Measurements from ENCODE around the gene TNFRSF17. TPM values are rescaled to one million over a fixed set of nuclear protein-coding genes. Genes with fewer than 3 reads are reported as not detected.
A peak's percentile ranks its signal among the peaks of the same experiment; 100 is the strongest.

The TNFRSF17 gene
- total and polyA plus RNA-seq, 9 of the 15 experiments (the other 6 are each of a cell fraction or from before 2014, with no cell fraction given), result not detected

GRCh38 chr16:11915644-11916523 lies 49.1 kb upstream of the TNFRSF17 start, which contains the start of gene GSPT1 (continued):
- TF ChIP-seq ZBED1 (IDR thresholded peaks at IDR 0.05), result peak; percentile 97
- TF ChIP-seq DDX20 (tag; IDR thresholded peaks at IDR 0.05; ENCODE audit: low read depth), result no peak
- TF ChIP-seq PHB (CRISPR knock-in tag; IDR thresholded peaks at IDR 0.05), result 0 out of 2 replicates have a peak, but pooled peaks have one; percentile 75
- no peak for TF ChIP-seq OTX1 (CRISPR knock-in tag; IDR thresholded peaks at IDR 0.05)
- TF ChIP-seq ZNF507 (tag; conservative IDR thresholded peaks at IDR 0.05), result no peak
- TF ChIP-seq, protein P1, sequence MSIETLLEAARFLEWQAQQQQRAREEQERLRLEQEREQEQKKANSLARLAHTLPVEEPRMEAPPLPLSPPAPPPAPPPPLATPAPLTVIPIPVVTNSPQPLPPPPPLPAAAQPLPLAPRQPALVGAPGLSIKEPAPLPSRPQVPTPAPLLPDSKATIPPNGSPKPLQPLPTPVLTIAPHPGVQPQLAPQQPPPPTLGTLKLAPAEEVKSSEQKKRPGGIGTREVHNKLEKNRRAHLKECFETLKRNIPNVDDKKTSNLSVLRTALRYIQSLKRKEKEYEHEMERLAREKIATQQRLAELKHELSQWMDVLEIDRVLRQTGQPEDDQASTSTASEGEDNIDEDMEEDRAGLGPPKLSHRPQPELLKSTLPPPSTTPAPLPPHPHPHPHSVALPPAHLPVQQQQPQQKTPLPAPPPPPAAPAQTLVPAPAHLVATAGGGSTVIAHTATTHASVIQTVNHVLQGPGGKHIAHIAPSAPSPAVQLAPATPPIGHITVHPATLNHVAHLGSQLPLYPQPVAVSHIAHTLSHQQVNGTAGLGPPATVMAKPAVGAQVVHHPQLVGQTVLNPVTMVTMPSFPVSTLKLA (conservative IDR thresholded peaks at IDR 0.05), result peak; percentile 95 to 97
- TF ChIP-seq, protein P2, sequence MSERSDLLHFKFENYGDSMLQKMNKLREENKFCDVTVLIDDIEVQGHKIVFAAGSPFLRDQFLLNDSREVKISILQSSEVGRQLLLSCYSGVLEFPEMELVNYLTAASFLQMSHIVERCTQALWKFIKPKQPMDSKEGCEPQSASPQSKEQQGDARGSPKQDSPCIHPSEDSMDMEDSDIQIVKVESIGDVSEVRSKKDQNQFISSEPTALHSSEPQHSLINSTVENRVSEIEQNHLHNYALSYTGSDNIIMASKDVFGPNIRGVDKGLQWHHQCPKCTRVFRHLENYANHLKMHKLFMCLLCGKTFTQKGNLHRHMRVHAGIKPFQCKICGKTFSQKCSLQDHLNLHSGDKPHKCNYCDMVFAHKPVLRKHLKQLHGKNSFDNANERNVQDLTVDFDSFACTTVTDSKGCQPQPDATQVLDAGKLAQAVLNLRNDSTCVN (CRISPR knock-in tag; IDR thresholded peaks at IDR 0.05), result no peak
- peak; percentile 94 for TF ChIP-seq EGR1 (conservative IDR thresholded peaks at IDR 0.05)
- peak; percentile 20 for TF ChIP-seq HNRNPLL (IDR thresholded peaks at IDR 0.05; ENCODE audit: low read depth, low read length, poor library complexity, severe bottlenecking)
- TF ChIP-seq ZBTB11 (CRISPR knock-in tag; IDR thresholded peaks at IDR 0.05), result peak in 2 of 3 experiments; percentile 39 to 93; a peak in 3 of 6 replicates
- peak; percentile 88; the same call in 1 of the 2 replicates for TF ChIP-seq ZNF76 (CRISPR knock-in tag; IDR thresholded peaks at IDR 0.05; ENCODE audit: borderline replicate concordance)
- TF ChIP-seq JUND (IDR thresholded peaks at IDR 0.05; ENCODE audit: borderline replicate concordance, low read depth, low read length), result no peak; the same call in 1 of the 2 replicates
- no peak; the same call in 2 of the 3 replicates for TF ChIP-seq JUND (tag; IDR thresholded peaks at IDR 0.05; ENCODE audit: borderline replicate concordance, low read depth, low read length)
- no peak for TF ChIP-seq TAF7 (tag; IDR thresholded peaks at IDR 0.05)
- TF ChIP-seq LEF1 (IDR thresholded peaks at IDR 0.05), result no peak
- TF ChIP-seq NCOA2 (IDR thresholded peaks at IDR 0.05; ENCODE audit: partially characterized antibody in 2 of 2), result no peak
- no peak for TF ChIP-seq EHMT2 (IDR thresholded peaks at IDR 0.05)
- peak; percentile 84 for TF ChIP-seq ELF4 (CRISPR knock-in tag; IDR thresholded peaks at IDR 0.05)
- peak; percentile 80 for TF ChIP-seq KDM5B (IDR thresholded peaks at IDR 0.05; ENCODE audit: insufficient replicate concordance, low read depth, low read length)
- TF ChIP-seq NUFIP1 (IDR thresholded peaks at IDR 0.05; ENCODE audit: partially characterized antibody), result no peak
- peak; percentile 98 for TF ChIP-seq ZNF197 (CRISPR knock-in tag; IDR thresholded peaks at IDR 0.05; ENCODE audit: low read depth)
- peak; percentile 91 for TF ChIP-seq SMAD4 (CRISPR knock-in tag; conservative IDR thresholded peaks at IDR 0.05)

Measured in K562 (cell line).